AML-193 (cell line): ENCODE data around the gene MRTFB.

Source experiments
- DNase-seq, 2 experiments: peaks; one replicate each; lab custom pipeline; 2025; lab: John Stamatoyannopoulos, UW

The MRTFB gene

DNA sequence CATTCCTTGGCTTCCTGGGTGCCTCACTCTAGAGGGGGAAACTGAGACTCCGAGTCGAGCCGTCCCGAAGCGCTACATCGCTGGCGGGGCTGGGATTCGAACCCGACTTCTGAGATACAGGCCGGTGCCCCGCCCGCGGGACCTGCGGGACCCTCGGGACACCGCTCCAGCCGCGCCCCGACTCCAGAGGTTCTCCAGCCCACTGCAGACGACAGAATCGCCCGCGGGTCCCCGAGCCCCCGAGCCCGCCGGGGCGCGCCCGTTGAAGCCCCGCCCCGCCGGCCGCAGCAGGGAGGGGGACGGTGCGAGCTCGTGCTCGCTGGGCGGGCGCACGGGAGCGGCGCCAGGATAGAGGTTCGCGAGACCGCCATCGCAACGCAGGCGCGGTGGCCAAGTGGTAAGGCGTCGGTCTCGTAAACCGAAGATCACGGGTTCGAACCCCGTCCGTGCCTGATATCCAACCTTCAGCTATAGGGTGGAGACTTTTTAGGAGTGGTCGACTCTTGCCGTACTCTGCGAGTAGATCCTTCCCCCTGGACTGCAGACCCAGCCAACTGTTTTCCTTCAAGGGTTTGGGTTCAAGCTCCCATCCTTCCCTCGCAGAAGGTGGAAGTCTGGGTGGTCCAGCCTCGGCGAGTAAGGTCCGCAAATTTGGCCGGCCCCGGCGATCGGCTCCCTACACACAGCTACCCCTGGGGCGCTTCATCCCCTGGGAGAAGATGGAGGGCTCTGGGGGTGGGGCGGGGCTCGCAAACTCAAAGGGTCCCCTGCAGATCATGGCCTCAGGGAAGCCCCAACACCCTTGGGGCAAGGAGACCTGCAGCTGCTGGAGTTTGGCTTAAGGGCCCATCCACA, 214.6 kb downstream of the MRTFB start:
- DNase-seq = peak; percentile 72 to 82

DNA sequence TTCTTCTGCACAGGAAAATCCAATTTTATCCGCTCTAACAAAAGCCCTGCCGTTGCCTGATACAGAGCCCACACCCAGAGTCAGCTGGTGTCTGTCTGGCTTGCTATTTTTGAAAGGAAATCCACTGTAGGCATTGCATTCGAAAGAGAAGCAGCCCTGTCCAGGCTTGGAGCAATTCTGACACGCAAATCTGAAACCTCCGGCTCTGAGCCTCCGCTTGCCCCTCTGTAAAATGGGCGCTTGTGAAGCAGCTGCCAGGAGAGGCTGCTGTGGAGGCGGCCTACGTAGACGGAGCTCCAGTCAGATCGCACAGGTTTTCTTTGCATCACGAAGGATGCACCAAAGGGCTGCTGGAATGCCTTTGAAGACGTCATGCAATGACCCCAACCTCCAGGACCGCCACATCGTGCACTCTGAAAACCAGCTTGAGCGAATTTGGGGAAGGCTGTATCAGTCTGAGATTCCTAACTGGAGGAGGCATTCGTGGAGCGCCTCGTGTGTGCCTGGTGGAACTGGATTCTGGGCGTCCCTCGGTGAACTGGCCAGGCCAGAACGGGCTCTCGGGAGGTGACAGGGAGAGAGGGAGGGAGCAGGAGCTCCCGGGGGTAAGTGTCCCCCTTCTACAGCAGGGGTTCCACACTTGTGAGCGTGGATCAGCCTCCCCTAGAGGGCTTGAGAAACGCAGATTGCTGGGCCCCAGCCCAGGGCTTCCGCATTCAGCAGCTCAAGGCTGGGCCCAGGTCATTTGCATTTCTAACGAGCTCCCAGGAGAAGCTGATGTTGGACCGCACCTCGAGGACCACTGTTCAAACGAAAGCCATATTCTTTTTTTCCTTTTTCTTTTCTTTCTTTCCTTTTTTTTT, 215.5 kb downstream of the MRTFB start:
- no peak for DNase-seq

DNA sequence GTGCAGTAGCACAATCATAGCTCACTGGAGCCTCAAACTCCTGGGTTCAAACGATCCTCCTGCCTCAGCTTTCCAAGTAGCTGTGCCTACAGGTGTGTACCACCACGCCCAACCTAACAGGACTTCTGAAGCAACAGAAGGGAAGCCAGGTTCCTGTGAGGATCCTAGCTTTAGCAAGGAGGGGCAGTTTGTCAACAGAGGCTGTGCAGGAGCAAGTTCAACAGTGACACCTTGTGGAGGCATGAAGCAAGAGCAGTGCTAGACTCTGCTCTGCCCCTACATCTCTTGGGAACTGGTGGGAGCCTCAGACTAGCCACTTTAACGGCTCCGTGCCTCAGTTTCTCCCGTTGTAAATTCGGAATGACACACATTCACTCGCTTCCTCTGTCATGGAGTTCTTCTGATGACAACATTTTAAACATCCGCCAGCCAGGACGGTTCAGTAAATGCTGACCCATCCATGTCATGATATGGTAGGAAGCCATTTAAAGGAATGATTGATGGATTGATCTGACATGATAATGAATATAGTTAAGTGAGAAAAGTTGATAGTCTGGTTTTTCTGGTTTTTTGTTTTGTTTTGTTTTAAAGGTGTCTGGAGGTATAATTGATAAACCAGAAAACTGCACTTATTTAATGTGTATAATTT, 218.7 kb downstream of the MRTFB start:
- peak; percentile 45 to 49 for DNase-seq

DNA sequence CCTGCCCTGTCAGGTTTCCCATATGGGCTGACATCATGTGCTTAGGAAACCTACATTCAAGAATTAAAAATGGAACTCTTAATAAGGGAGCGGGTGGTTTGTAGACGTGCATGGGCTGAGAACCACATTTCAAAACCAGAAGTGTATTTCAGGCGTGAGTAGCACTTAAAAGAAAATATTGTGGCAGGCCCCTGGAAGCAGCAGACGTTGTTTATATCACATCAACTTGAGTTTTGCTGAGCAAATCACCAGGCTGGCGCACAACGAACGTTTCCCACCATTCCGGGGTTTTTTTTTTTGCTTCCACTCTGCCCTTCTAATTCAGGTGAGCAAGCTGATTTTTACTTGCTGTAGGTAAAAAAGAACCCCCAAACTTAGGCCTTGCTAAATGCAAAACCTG, 220.2 kb downstream of the MRTFB start:
- no peak for DNase-seq

DNA sequence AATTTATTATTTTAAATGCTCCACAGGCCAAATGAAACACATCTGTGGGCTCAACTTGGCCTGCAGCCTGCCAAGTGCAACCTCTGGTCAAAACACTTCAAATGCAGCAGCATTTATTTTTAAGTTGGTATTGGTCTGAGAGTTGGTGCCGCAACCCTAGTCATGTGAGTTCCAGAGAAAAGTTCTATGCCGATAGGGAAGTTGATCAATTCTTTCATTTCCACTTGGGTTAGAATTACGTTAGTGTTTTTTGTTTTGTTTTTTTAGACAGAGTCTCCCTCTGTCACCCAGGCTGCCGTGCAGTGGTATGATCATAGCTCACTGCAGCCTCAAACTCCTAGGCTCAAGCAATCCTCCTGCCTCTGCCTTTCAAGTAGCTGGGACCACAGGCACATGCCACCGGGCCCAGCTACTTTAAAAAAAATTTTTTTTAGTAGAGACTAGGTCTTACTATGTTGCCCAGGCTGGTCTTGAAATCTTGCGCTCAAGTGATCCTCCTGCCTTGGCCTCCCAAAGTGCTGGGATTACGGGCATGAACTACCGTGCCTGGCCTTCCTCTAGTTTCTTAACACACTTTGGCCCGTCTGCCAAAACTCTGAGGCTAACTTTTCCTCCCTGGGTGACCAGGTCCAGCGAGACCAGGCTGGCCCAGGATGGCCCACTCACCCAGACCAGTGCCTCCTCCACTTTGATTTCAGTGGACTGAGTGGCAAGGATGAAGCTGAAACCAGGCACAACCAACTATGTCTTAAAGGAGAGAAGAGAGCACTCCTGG, 221.1 kb downstream of the MRTFB start:
- no peak for DNase-seq

DNA sequence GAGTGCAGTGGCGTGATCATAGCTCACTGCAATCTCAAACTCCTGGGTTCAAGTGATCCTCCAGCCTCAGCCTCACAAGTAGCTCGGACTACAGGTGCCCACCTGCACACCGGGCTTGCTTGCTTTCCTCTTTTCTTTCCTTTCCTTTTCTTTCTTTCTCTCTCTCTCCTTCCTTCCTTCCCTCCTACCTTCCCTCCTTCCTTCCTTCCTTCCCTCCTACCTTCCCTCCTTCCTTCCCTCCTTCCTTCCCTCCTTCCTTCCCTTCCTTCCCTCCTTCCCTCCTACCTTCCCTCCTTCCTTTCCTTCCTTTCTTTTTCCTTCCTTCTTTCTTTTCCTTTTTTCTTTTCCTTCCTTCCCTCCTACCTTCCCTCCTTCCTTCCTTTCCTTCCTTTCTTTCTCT, 225.5 kb downstream of the MRTFB start:
- no peak for DNase-seq

DNA sequence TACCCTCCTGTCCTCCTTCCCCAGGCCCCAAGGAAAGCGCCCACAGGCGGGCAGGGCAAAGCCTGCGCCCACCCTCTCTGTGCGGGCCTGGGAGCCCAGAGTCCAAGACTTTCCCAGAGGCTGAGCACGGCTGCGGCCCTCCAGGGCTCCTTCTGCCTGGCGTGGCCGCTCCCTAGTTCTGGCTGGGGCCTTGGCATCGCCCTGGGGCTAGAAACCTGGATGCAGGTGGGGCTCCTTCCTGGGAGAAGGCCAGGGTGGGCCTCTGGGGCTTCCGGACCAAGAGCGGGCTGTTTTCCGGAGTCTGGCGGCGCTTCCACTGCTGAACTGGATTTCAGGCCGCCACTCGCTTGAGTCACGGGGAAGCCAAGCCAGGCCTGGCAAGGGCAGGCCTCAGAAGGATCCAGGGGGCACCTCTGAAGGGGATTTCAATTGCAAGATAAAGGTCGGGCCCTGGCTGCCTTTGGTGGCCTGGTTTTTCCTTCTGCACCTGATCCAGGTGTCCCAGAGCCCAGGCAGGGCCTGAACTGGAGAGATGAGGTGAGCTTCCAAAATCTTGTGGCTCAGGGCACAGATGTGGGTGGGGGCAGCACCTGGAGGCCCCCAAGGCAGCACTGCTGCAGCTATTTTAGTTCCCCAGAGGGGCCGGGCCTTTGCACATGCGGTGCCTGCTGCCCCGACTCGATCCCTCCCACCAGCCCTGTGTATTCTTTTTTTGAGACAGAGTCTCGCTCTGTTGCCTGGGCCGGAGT, 227.4 kb downstream of the MRTFB start:
- DNase-seq = no peak

DNA sequence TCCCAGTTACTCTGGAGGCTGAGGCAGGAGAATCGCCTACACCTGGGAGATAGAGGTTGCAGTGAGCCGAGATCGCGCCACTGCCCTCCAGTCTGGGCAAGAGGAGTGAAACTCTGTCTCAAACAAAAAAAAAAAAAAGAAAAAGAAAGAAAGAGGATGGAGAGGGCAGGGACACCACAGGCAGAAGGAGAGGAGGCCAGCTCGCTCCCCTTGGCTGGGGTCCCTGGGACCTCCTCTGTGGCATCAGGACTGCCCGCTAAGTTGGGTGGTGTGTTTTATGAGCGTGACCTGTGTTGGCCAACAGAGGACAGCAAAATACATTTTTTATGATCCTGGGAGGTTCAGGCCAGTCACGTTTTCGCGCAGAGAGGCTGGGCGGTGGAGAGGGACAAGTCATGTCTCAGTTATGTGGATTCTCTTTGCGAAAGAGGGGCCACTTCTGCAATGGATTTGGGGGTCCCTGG, 229.6 kb downstream of the MRTFB start:
- peak; percentile 50 to 64 for DNase-seq

DNA sequence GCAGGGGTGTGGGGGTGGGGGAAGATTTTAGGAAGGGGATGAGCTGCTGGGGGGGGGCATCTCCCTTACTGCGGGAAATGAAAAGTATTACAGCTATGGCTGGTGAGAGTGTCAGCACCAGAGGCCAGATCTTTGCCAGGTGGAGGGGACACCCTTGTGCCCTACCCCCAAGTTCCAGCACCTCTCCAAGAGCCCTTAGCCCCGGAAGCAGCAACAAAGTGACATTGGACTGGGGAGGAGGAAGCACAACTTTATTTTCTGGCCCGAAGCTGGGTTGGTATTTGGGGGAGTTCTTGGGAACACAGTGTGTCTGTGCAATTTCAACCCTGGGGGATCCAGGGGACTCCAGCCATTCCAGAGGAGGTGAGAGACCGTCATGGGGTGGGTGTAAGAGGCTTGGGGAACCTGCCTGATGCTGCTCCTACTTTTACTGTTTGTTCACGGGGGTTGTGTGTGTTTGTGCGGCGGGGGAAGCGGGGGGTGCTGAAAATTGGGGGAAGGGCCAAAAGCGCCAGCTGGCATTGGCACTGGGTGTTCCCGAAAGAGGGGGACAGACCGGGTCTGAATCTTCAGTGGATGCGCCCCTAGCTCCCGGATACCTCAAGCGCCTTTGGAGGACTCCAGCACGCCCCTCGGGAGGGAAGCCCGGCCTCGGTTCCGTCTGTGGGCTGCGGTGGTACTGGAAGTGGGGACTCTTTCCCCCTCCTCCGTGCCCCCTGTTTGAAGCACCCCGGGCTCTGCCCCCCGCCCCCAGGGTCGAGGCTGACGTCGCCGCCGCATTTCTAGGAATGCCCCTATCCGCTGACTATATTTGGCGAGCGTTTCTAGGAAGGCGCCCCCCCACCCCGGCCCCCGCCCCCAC, 230.3 kb downstream of the MRTFB start:
- DNase-seq = no peak

DNA sequence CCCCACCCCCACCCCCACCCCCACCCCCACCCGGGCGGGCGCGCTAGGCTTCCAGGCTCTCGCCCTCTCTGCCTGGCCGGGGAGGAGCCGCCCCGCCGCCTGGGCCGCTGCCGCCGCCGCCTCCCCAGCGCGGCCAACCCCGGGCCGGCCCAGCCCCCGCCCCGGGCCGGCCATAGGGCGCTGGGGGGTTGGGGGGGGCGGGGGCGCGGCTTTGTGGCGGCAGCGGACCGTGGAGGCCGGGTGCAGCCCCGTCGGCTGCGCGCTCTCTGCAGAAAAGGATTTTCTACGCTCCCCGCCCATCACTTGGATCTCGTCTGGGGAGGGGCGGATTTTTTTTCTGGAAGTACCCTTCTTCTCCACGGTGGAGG, 230.9 kb downstream of the MRTFB start:
- no peak for DNase-seq

DNA sequence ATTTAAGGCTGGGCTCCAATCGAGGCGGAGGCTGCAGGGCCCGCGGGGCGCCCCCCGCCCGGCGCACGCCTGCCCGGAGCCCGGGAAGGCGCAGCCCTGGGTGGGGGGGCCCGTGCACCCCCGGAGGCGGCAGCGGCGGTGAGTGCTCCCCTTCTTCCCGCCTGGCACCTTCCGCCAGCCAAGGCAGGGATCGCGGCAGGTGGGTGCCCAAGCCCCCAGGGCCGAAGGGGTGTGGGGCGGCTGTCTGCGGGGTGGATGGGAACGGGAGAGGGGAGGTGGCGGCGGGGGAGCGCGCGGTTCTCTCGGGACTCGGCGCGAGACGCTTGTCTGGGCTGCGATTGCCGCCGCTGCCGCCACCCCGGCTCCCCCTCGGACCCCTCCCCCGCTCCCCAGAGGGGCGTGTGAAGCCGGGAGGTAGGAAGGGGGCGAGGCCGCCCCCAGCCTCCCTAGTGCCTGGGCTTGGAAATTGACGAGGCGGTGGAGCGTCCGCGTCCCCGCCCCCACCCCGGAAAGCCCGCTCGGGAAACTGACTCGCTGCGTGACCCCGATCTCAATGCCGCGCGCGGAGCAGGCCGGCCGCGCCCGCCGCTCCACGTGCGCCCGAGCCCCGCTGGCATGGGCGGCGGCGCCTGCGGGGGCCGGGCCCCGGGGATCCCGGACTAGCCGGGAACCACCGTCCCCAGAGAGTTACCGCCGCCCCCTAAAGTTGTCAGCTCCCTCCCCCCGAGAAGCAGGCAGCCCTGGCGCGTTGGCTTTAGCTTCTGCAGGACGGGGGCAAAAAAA, 231.5 kb downstream of the MRTFB start:
- DNase-seq = no peak

DNA sequence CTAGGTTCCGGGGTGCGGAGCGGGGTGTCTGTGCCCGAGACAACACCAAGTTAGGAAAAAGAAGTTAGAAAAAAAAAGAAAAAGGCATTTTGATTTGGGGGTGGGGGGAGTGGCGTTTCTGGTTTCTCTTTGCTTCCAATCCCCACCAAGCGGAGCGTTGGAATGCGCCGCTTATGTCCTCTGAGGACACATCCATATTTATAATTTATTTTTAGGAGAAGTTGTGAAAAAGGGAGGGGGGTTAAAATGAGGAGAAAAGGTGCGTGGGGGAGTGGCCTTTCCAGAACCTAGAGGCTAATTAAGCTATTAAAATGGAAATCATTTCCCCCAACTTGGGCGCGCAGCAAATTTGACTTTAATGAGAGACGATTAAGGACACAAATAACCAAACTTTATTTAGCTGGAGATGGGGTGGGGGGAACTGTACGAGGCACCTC, 232.1 kb downstream of the MRTFB start:
- no peak for DNase-seq

DNA sequence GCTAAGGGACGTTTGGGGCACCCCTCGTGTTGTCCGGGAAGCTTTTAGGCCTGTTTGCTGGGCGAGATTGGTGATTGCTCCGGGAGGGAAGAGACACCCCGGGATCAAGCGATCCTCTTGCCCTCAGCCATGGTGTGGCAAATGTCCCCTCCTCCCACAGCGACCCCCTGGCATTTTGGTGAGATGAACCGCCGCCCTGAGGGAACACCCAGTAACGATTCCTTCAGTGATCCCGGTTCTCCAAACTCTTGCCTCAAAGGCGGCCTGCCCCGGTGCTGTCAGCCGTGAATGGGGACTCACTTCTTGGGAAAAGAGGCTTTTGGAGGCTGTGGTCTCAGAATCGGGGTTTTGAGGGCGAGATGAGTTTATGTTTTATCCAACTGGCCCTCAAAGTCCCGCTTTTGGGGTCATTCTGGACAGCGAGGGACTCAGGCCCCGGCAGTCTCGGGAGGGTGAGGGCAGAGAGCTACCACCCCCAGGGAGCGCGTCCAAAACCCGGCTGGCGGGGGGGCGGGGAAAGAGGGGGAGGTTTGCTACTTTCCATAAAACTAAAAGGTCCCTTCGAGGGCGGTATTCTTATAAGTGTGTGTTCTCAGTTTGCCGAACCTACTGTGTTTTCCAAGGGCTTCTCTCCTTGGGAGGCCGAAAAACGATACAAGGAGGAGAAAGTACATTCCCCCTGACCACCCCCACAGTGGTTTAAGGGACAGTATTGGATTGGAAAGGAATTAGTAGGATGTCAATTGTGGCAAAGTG, 232.7 kb downstream of the MRTFB start:
- no peak for DNase-seq

DNA sequence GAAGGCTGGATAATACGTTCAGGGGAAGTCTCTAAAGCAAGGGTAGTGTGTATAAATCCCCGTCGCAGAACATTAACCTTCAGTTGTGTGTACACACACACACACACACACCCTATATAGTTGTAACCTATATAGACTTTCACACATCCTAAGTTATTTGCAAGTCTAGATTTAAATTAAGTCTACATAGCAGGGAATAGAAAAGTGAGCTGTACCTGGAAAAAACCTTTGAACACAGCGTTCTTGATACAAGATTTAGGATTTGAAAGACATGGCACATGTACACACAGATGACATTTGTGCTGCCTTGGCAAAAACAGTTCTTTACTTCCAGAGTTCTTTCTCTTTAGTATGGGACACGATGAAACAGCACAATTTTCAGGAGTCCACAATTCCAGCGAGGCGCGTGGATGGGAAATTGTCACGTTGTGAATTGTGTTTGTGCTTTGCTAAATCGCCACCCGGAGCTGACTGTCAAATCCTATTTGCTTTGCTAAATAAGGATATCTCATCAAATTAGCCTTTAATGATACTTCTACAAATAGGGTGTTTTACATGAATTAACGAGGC, 233.9 kb downstream of the MRTFB start:
- DNase-seq = no peak

DNA sequence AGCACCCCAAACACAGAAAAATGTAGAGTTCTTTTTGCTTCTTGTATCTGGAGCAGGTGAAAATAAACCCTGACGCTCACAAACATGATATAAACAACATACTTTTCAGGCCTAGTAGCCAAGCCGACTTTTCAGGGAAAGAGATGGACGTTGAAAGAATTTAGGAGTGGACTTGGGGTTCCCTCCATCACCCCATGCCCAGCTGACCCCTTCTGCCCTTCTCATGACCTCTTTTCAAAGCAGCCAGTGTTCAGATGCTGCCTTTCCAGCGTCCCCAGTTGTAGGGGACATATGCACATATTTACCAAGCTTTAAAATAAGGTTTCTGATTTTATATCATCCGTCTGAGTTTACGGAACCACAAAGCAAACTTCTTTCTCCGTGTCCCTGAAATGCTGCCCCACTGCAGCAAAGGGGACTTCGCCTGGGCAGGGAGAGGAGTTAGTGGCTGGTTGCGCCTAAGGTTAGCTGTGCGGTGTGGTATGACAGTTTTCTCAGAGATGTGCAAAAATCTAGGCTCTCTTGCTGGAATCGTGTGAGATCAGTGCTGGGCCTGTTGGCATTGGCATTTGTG, 235.5 kb downstream of the MRTFB start:
- no peak for DNase-seq

DNA sequence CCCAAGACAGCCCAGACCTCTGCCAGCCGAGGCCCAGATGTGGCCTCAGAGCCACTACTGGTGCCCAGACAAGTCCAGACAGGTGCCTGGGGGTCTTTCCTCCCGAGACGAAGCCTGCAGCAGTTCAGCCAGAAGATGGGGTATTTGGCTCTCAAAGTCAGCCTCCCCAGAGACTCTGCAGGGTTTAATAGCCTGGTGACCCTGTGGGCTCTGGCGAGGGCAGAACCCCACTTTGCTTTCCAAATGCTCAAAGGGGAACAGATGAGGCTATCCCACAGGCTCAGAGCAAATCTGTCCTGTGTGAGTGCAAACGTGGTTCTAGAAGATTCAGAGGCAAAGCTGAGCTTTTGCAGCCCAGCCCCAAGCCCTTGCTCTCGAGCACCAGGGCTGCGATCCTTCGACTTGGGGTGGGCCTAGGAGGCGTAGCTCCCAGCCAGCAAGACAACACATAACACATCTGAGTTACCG, 236.0 kb downstream of the MRTFB start:
- DNase-seq = no peak

DNA sequence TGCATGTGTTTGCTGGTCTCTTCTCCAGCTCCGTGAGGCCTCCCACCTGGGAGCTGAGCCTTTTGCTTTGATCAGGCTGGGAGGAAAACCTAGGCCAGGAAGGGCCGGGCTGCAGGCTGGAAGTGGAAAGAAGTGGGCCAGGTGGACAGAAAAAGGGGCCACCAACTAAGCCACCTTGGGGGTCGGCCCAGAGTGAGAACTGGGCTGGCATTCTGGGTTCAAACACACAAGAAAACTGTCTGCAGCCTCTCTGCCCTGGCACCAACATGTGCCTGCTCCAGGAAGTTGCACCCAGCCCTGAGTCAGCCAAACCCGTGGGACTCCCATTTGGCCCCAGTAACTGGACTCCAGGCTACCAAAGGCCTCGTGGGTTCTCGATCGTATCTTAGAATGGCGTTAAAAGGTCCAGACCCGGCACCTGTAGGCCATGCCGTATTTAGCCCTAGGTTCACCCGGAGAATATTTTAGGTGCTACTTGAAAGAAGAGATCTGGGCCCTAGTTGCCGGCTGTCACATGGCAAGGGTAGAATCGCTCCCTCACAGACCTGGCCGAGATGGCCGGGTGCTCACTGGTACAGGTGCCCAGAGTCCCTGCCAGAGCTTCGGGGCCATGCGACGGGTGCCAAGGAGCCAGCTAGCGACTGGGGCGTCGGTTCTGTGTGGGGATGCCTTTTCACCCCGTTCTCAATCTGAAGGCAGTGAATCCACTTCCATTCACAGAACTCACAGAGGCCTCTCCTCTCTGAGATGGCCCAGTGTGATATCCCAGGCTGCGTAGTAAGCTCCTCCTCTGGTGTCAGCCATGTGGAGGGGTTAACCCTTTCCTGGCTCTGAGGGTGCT, 236.6 kb downstream of the MRTFB start:
- DNase-seq = no peak
